Measurements from ENCODE around the gene CARMIL3. TPM values are rescaled to one million over a fixed set of nuclear protein-coding genes. Genes with fewer than 3 reads are reported as not detected.

CARMIL3 gene
- polyA plus RNA-seq, 1 donor from 2014 or later, result 43.6 TPM

DNA sequence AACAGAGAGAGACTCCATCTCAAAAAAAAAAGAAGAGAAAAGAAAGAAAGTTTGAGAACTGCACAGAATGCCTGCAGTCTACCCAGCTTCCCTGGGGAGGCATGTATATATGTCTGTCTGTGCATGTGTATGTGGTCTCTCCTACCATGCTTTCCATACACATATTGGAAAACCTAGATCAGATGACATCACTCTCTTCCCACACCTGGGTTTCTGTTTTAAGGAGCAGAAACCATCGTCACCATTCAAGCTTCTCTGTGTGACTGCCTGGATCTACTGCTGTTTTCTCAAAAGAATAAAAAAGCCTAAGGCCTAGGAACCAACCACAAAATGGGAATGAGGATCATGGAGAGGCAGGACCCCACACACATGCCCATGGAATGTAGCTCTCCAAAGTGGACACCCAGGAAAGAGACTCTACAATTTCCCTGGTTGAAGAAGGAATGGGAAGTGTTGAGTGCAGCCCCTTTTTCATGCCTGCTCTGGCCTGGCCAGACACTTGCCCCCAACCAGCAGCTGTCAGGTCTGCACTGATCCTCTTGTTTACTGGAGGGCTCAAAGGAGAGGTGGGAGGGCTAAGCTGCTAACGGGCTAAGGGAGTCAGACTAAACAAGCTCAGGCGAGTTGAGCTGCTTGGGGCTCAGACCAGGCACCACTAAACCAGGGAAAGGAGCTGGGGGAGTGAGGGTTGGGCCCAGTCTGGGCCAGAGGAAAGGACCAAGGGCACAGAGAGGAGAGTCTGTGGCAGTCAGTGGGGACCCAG is 34.6 kb downstream of the CARMIL3 start:
- Histone ChIP-seq H3K36me3 (ENCODE audit: insufficient read depth, low read length) (no peaks in the 10 kb centered on the region), H3K9me3 (ENCODE audit: low read length) (no peaks in the 10 kb centered on the region), H3K27me3 (ENCODE audit: insufficient read depth, low read depth, low read length) (no peaks in the 10 kb centered on the region), H3F3A (ENCODE audit: insufficient read depth, low read length, poor library complexity, severe bottlenecking) (no peaks in the 10 kb centered on the region), H3K79me2 (replicated peaks; ENCODE audit: insufficient read depth, low read length) (no peaks in the 10 kb centered on the region), H3K9me2 (ENCODE audit: insufficient read depth, low read length) (no peaks in the 10 kb centered on the region), H3K4me3 (ENCODE audit: low read length) (no peak overlapping the region), H3K9ac (ENCODE audit: low read length) (no peak overlapping the region), H3K4me2 (ENCODE audit: low read length) (no peak overlapping the region), H4K20me1 (ENCODE audit: insufficient read depth) (no peaks in the 10 kb centered on the region), H2AFZ (ENCODE audit: low read depth, low read length) (no peak overlapping the region), H3K27ac (ENCODE audit: low read length) (no peak overlapping the region)
- no peak for TF ChIP-seq SMC3 (conservative IDR thresholded peaks at IDR 0.05; ENCODE audit: poor library complexity)
- TF ChIP-seq RAD21 (conservative IDR thresholded peaks at IDR 0.05), result no peak
- TF ChIP-seq, protein P1, sequence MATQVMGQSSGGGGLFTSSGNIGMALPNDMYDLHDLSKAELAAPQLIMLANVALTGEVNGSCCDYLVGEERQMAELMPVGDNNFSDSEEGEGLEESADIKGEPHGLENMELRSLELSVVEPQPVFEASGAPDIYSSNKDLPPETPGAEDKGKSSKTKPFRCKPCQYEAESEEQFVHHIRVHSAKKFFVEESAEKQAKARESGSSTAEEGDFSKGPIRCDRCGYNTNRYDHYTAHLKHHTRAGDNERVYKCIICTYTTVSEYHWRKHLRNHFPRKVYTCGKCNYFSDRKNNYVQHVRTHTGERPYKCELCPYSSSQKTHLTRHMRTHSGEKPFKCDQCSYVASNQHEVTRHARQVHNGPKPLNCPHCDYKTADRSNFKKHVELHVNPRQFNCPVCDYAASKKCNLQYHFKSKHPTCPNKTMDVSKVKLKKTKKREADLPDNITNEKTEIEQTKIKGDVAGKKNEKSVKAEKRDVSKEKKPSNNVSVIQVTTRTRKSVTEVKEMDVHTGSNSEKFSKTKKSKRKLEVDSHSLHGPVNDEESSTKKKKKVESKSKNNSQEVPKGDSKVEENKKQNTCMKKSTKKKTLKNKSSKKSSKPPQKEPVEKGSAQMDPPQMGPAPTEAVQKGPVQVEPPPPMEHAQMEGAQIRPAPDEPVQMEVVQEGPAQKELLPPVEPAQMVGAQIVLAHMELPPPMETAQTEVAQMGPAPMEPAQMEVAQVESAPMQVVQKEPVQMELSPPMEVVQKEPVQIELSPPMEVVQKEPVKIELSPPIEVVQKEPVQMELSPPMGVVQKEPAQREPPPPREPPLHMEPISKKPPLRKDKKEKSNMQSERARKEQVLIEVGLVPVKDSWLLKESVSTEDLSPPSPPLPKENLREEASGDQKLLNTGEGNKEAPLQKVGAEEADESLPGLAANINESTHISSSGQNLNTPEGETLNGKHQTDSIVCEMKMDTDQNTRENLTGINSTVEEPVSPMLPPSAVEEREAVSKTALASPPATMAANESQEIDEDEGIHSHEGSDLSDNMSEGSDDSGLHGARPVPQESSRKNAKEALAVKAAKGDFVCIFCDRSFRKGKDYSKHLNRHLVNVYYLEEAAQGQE (IDR thresholded peaks at IDR 0.05; ENCODE audit: borderline replicate concordance), result no peak
- TF ChIP-seq POLR2AphosphoS5 (IDR thresholded peaks at IDR 0.05), result no peak
- no peak for TF ChIP-seq EZH2 (IDR thresholded peaks at IDR 0.05; ENCODE audit: borderline replicate concordance, insufficient read depth, low read length, poor library complexity, severe bottlenecking)
- no peak for TF ChIP-seq EP300 (conservative IDR thresholded peaks at IDR 0.05; ENCODE audit: poor library complexity, severe bottlenecking)
- no peak for TF ChIP-seq TAF1 (IDR thresholded peaks at IDR 0.05; ENCODE audit: low read depth)
- TF ChIP-seq MXI1 (conservative IDR thresholded peaks at IDR 0.05; ENCODE audit: poor library complexity, severe bottlenecking), result no peak
- TF ChIP-seq CTCF (IDR thresholded peaks at IDR 0.05; ENCODE audit: poor library complexity, severe bottlenecking), result no peak

DNA sequence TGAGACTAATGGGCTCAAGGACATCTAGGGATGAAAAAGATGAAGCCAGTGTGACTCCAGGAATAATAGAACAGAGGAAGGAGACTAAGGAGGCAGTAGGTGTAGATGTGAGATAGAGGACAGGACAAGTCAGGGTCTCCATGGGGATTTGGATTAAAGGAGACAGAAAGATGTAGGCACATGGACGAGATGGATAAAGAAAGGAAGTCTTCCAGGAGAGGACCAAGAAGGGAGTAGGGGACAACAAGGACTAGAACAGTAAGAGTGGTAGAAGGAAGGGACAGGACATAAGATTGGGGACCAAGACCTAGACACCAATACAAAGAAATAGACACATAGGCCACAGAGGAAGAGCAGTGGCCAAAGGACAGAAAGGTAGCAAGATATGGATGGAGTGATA is 35.2 kb downstream of the CARMIL3 start:
- no peaks in the 10 kb centered on the region for H3K9me3 ChIP-seq (ENCODE audit: low read length)
- H2AFZ ChIP-seq (ENCODE audit: low read depth, low read length), result no peak overlapping the region
- no peaks in the 10 kb centered on the region for H3K9me2 ChIP-seq (ENCODE audit: insufficient read depth, low read length)
- no peaks in the 10 kb centered on the region for H3K36me3 ChIP-seq (ENCODE audit: insufficient read depth, low read length)
- no peaks in the 10 kb centered on the region for H4K20me1 ChIP-seq (ENCODE audit: insufficient read depth)
- no peak for TF ChIP-seq MXI1 (conservative IDR thresholded peaks at IDR 0.05; ENCODE audit: poor library complexity, severe bottlenecking)
- TF ChIP-seq RAD21 (conservative IDR thresholded peaks at IDR 0.05), result no peak
- TF ChIP-seq, protein P1 (IDR thresholded peaks at IDR 0.05; ENCODE audit: borderline replicate concordance), result no peak
- TF ChIP-seq SMC3 (conservative IDR thresholded peaks at IDR 0.05; ENCODE audit: poor library complexity), result no peak
- TF ChIP-seq EZH2 (IDR thresholded peaks at IDR 0.05; ENCODE audit: borderline replicate concordance, insufficient read depth, low read length, poor library complexity, severe bottlenecking), result no peak
- no peak for TF ChIP-seq EP300 (conservative IDR thresholded peaks at IDR 0.05; ENCODE audit: poor library complexity, severe bottlenecking)
- no peak for TF ChIP-seq CTCF (IDR thresholded peaks at IDR 0.05; ENCODE audit: poor library complexity, severe bottlenecking)
- TF ChIP-seq TAF1 (IDR thresholded peaks at IDR 0.05; ENCODE audit: low read depth), result no peak
- no peak for TF ChIP-seq POLR2AphosphoS5 (IDR thresholded peaks at IDR 0.05)
- no peak overlapping the region for H3K9ac ChIP-seq (ENCODE audit: low read length)
- H3K79me2 ChIP-seq (replicated peaks; ENCODE audit: insufficient read depth, low read length), result no peaks in the 10 kb centered on the region
- no peaks in the 10 kb centered on the region for H3F3A ChIP-seq (ENCODE audit: insufficient read depth, low read length, poor library complexity, severe bottlenecking)
- H3K27me3 ChIP-seq (ENCODE audit: insufficient read depth, low read depth, low read length), result no peaks in the 10 kb centered on the region
- H3K27ac ChIP-seq (ENCODE audit: low read length), result no peak overlapping the region
- H3K4me2 ChIP-seq (ENCODE audit: low read length), result no peak overlapping the region
- no peak overlapping the region for H3K4me3 ChIP-seq (ENCODE audit: low read length)

Measured in neural cell (in vitro differentiated cells).